SK-N-SH (cell line): ENCODE results near the gene PGAP3. TPM values are rescaled to one million over a fixed set of nuclear protein-coding genes. Genes with fewer than 3 reads are reported as not detected.

Source experiments
- CTCF ChIA-PET: fragments of 300-600, 350-600 bp; formaldehyde crosslinking; extraction: SDS; loops from one replicate; lab custom pipeline; 2021; lab: Yijun Ruan, JAX
- POLR2A ChIA-PET: fragments of 350-600 bp; sonication (Branson Sonifier 250); formaldehyde crosslinking; extraction: SDS; loops from one replicate; lab custom pipeline; 2020; ENCODE audit warnings: antibody characterized with exemption, inconsistent platforms; lab: Yijun Ruan, JAX
- DNase-seq: peaks from one replicate; pipeline ENCODE4 v3.0.0; 2012
- H2AFZ ChIP-seq: fragments of 200-600 bp; sonication (generic); 2 replicates; pipeline ENCODE4 v1.8.1; 2016; ENCODE audit warnings: antibody characterized with exemption, mild to moderate bottlenecking, low read depth
- H3F3A ChIP-seq: fragments of 200-600 bp; sonication (generic); replicated peaks from 2 replicates; pipeline ENCODE3; 2016; ENCODE audit warnings: antibody characterized with exemption, mild to moderate bottlenecking; ENCODE audit not compliant: insufficient read depth
- H3K27ac ChIP-seq, 2 experiments: fragments of 200-500 bp in 1 of 2; fragments of 200-600 bp in 1 of 2; sonication (Bioruptor generic) in 1 of 2; sonication (generic), shearing (Covaris generic) in 1 of 2; 2 replicates each; pipeline versions ENCODE4 v1.5.1 to v1.6.1; 2014 to 2016; ENCODE audit warnings: low read depth in 2 of 2, inconsistent platforms in 1 of 2, low read length in 1 of 2, mild to moderate bottlenecking in 1 of 2, mixed read lengths in 1 of 2
- H3K27me3 ChIP-seq: fragments of 200-600 bp; sonication (generic), shearing (Covaris generic); 2 replicates; pipeline ENCODE4 v1.6.1; 2016; ENCODE audit warnings: mixed run types; ENCODE audit not compliant: insufficient read depth
- H3K36me3 ChIP-seq, 2 experiments: fragments of 200-500 bp in 1 of 2; fragments of 200-600 bp in 1 of 2; sonication (Bioruptor generic) in 1 of 2; sonication (generic) in 1 of 2; replicated peaks in 1 of 2; 2 replicates each; pipeline versions ENCODE3 to v1.5.1; 2014 to 2016; ENCODE audit warnings: low read length in 1 of 2, mild to moderate bottlenecking in 1 of 2; ENCODE audit not compliant: insufficient read depth in 2 of 2, control insufficient read depth in 1 of 2
- H3K4me1 ChIP-seq, 2 experiments: fragments of 200-500 bp in 1 of 2; fragments of 200-600 bp in 1 of 2; sonication (Bioruptor generic) in 1 of 2; sonication (generic), shearing (Covaris generic) in 1 of 2; 2 replicates each; pipeline versions ENCODE4 v1.5.1 to v1.6.1; 2014 to 2016; ENCODE audit warnings: low read depth in 1 of 2, low read length in 1 of 2, mixed run types in 1 of 2; ENCODE audit not compliant: insufficient read depth in 2 of 2, control insufficient read depth in 1 of 2
- H3K4me2 ChIP-seq: fragments of 200-600 bp; sonication (generic), shearing (Covaris generic); 2 replicates; pipeline ENCODE4 v1.6.1; 2017; ENCODE audit warnings: mixed run types
- H3K4me3 ChIP-seq, 2 experiments: fragments of 200-500 bp in 1 of 2; fragments of 200-600 bp in 1 of 2; sonication (Bioruptor generic) in 1 of 2; sonication (generic), shearing (Covaris generic) in 1 of 2; 2 replicates each; pipeline versions ENCODE4 v1.5.1 to v1.8.1; 2014 to 2016; ENCODE audit warnings: low read depth in 2 of 2, inconsistent platforms in 1 of 2, low read length in 1 of 2, mild to moderate bottlenecking in 1 of 2, mixed read lengths in 1 of 2, moderate library complexity in 1 of 2
- H3K79me2 ChIP-seq: fragments of 200-600 bp; sonication (generic); 2 replicates; pipeline ENCODE4 v1.8.1; 2017; ENCODE audit warnings: mild to moderate bottlenecking; ENCODE audit not compliant: insufficient read depth
- H3K9ac ChIP-seq: fragments of 200-600 bp; sonication (generic); 2 replicates; pipeline ENCODE4 v1.6.1; 2017; ENCODE audit warnings: mixed run types
- H3K9me2 ChIP-seq: fragments of 200-600 bp; sonication (generic); 2 replicates; pipeline ENCODE4 v1.6.1; 2017; ENCODE audit warnings: mixed run types
- H3K9me3 ChIP-seq: fragments of 200-600 bp; sonication (generic); 2 replicates; pipeline ENCODE4 v1.6.1; 2017; ENCODE audit warnings: mixed run types, mild to moderate bottlenecking, moderate library complexity
- H4K20me1 ChIP-seq: fragments of 200-600 bp; sonication (generic); 2 replicates; pipeline ENCODE4 v1.6.1; 2017; ENCODE audit warnings: mild to moderate bottlenecking, mixed run types; ENCODE audit not compliant: insufficient read depth
- EP300 ChIP-seq, 2 experiments: IDR thresholded peaks; 2 replicates each; pipeline versions ENCODE4 v1.4.0 to v1.6.1; 2012; ENCODE audit warnings: borderline replicate concordance in 1 of 2, low read depth in 1 of 2, low read length in 1 of 2
- EZH2phosphoT487 ChIP-seq: fragments of 200-600 bp; sonication (generic); IDR thresholded peaks from 2 replicates; pipeline ENCODE4 v1.6.1; 2017; ENCODE audit warnings: low read depth, mixed run types, mild to moderate bottlenecking, antibody characterized with exemption, moderate library complexity, borderline replicate concordance
- FOXJ3 ChIP-seq: sonication (generic); formaldehyde crosslinking; IDR thresholded peaks from 2 replicates; pipeline ENCODE4 v1.5.1; 2020; ENCODE audit warnings: mild to moderate bottlenecking, missing genetic modification reagents
- JUND ChIP-seq: IDR thresholded peaks from 2 replicates; pipeline ENCODE4 v1.4.0; 2012
- MEF2A ChIP-seq: IDR thresholded peaks from 2 replicates; pipeline ENCODE4 v1.4.0; 2012; ENCODE audit warnings: low read depth, borderline replicate concordance
- MXI1 ChIP-seq: IDR thresholded peaks from 2 replicates; pipeline ENCODE4 v1.6.1; 2012; ENCODE audit warnings: mild to moderate bottlenecking, low read depth, low read length, improper control_type of control experiment
- NFIC ChIP-seq: IDR thresholded peaks from 2 replicates; pipeline ENCODE4 v1.4.0; 2012; ENCODE audit warnings: borderline replicate concordance
- RAD21 ChIP-seq: IDR thresholded peaks from 2 replicates; pipeline ENCODE4 v1.6.1; 2012; ENCODE audit warnings: mild to moderate bottlenecking, low read length
- RFX5 ChIP-seq: IDR thresholded peaks from 2 replicates; pipeline ENCODE4 v1.6.1; 2012; ENCODE audit warnings: mild to moderate bottlenecking, improper control_type of control experiment, low read length
- RXRA ChIP-seq: IDR thresholded peaks from 2 replicates; pipeline ENCODE4 v1.4.0; 2012; ENCODE audit warnings: low read depth, mild to moderate bottlenecking, borderline replicate concordance
- SMC3 ChIP-seq: IDR thresholded peaks from 2 replicates; pipeline ENCODE4 v1.6.1; 2012; ENCODE audit warnings: low read depth, low read length, improper control_type of control experiment
- TAF1 ChIP-seq: IDR thresholded peaks from 2 replicates; pipeline ENCODE4 v1.6.1; 2012; ENCODE audit warnings: low read depth, mild to moderate bottlenecking, low read length, moderate library complexity, borderline replicate concordance
- TEAD4 ChIP-seq: IDR thresholded peaks from 2 replicates; pipeline ENCODE4 v1.4.0; 2012; ENCODE audit warnings: mild to moderate bottlenecking, borderline replicate concordance; ENCODE audit not compliant: insufficient read depth
- WGBS: methylation state at CpG from one replicate; pipeline ENCODE4 v1.1.6; 2017; ENCODE audit warnings: low lambda C conversion rate; 5-methylcytosine and 5-hydroxymethylcytosine counted together
- polyA plus RNA-seq, 3 experiments: library from polyadenylated mRNA; depleted of rRNA; stranded (reverse); fragments of >200 nt; gene quantifications; 2 replicates each; pipeline ENCODE4 v1.2.3, GENCODE V29; 2012
- TF ChIP-seq, protein P1 (sequence below): fragments of 150-350 bp; IDR thresholded peaks from 2 replicates; pipeline ENCODE4 v1.6.1; 2017; ENCODE audit warnings: antibody characterized with exemption, low read length, low read depth, borderline replicate concordance
- TF ChIP-seq, protein P2 (sequence below): IDR thresholded peaks from 2 replicates; pipeline ENCODE4 v1.4.0; 2012; ENCODE audit warnings: low read depth, borderline replicate concordance
- TF ChIP-seq, protein P3 (sequence below): fragments of 150-350 bp; IDR thresholded peaks from 2 replicates; pipeline ENCODE4 v1.6.1; 2016; ENCODE audit warnings: mild to moderate bottlenecking, low read depth, low read length
- TF ChIP-seq, protein P4 (sequence below): fragments of 200-600 bp; sonication (generic); IDR thresholded peaks from 2 replicates; pipeline ENCODE4 v1.6.1; 2017; ENCODE audit warnings: antibody characterized with exemption, mild to moderate bottlenecking, moderate library complexity

Gene PGAP3
- polyA plus RNA-seq, 1 of the 3 experiments (the other 2 are of a cell fraction), result 20.9 TPM

DNA sequence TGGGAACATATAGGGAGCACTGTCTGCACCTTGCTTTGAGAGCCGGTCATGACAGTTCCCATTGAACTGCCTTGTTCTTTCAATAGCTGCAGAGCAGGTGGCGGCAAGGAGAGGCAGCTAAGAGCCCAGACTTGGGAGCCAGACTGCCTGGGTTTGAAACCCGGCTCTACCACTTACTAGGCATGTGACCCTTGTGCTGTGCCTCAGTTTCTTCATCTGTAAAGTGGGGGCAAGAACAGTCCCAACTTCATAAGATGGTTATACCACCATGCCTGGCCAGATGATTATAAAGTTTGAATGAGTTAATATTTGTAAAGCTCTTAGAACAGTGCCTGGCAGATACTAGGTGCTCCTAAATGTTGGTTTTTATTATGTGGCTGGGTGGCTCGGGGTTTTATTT lies 26.4 kb upstream of the PGAP3 start:
- H3K9me3 ChIP-seq, result no peaks in the 10 kb centered on the region
- no peak overlapping the region for H3K27ac ChIP-seq
- H3K4me1 ChIP-seq, result no peaks in the 10 kb centered on the region
- DNase-seq, result no peak
- no peak overlapping the region for H3K4me3 ChIP-seq
- no peaks in the 10 kb centered on the region for H3K79me2 ChIP-seq
- no peak for TF ChIP-seq TEAD4
- TF ChIP-seq MEF2A, result no peak
- TF ChIP-seq, protein P1, sequence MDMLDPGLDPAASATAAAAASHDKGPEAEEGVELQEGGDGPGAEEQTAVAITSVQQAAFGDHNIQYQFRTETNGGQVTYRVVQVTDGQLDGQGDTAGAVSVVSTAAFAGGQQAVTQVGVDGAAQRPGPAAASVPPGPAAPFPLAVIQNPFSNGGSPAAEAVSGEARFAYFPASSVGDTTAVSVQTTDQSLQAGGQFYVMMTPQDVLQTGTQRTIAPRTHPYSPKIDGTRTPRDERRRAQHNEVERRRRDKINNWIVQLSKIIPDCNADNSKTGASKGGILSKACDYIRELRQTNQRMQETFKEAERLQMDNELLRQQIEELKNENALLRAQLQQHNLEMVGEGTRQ, result no peak
- TF ChIP-seq FOXJ3 (CRISPR knock-in tag), result no peak
- TF ChIP-seq JUND, result no peak
- TF ChIP-seq, protein P2, sequence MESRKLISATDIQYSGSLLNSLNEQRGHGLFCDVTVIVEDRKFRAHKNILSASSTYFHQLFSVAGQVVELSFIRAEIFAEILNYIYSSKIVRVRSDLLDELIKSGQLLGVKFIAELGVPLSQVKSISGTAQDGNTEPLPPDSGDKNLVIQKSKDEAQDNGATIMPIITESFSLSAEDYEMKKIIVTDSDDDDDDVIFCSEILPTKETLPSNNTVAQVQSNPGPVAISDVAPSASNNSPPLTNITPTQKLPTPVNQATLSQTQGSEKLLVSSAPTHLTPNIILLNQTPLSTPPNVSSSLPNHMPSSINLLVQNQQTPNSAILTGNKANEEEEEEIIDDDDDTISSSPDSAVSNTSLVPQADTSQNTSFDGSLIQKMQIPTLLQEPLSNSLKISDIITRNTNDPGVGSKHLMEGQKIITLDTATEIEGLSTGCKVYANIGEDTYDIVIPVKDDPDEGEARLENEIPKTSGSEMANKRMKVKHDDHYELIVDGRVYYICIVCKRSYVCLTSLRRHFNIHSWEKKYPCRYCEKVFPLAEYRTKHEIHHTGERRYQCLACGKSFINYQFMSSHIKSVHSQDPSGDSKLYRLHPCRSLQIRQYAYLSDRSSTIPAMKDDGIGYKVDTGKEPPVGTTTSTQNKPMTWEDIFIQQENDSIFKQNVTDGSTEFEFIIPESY, result no peak
- TF ChIP-seq RFX5, result no peak
- no peak for TF ChIP-seq RAD21
- no peak for TF ChIP-seq EP300 (IDR thresholded peaks at IDR 0.05; ENCODE audit: borderline replicate concordance in 1 of 2, low read depth in 1 of 2, low read length in 1 of 2)
- no peak for TF ChIP-seq SMC3
- TF ChIP-seq, protein P3, sequence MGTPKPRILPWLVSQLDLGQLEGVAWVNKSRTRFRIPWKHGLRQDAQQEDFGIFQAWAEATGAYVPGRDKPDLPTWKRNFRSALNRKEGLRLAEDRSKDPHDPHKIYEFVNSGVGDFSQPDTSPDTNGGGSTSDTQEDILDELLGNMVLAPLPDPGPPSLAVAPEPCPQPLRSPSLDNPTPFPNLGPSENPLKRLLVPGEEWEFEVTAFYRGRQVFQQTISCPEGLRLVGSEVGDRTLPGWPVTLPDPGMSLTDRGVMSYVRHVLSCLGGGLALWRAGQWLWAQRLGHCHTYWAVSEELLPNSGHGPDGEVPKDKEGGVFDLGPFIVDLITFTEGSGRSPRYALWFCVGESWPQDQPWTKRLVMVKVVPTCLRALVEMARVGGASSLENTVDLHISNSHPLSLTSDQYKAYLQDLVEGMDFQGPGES, result no peak
- no peak for TF ChIP-seq EZH2phosphoT487
- TF ChIP-seq TAF1, result no peak
- TF ChIP-seq MXI1, result no peak
- H3K27me3 ChIP-seq, result no peaks in the 10 kb centered on the region; the same call in 1 of the 2 replicates
- H3F3A ChIP-seq, result no peaks in the 10 kb centered on the region
- H3K4me2 ChIP-seq, result no peak overlapping the region
- CTCF ChIA-PET, result interaction anchor here (1.5 kb wide), 1 partner anchor 93 kb away, joined by 4 read pairs; no protein-coding TSS in a partner anchor
- 47% methylated on average over 4 of the region's 4 CpGs for WGBS
- no peak overlapping the region for H3K9ac ChIP-seq
- H3K36me3 ChIP-seq, result no peaks in the 10 kb centered on the region
- no peaks in the 10 kb centered on the region for H4K20me1 ChIP-seq
- H2AFZ ChIP-seq, result no peak overlapping the region
- no peaks in the 10 kb centered on the region for H3K9me2 ChIP-seq
- POLR2A ChIA-PET, result no interaction called here

DNA sequence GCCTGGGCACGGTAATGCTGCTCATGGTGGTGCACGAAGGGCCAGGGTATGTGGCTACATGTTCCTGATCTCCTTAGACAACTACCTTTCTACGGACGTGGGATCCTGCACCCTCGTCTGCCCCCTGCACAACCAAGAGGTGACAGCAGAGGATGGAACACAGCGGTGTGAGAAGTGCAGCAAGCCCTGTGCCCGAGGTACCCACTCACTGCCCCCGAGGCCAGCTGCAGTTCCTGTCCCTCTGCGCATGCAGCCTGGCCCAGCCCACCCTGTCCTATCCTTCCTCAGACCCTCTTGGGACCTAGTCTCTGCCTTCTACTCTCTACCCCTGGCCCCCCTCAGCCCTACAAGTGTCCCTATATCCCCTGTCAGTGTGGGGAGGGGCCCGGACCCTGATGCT lies 24.0 kb upstream of the PGAP3 start:
- H3K4me3 ChIP-seq, result no peak overlapping the region
- TF ChIP-seq, protein P4, sequence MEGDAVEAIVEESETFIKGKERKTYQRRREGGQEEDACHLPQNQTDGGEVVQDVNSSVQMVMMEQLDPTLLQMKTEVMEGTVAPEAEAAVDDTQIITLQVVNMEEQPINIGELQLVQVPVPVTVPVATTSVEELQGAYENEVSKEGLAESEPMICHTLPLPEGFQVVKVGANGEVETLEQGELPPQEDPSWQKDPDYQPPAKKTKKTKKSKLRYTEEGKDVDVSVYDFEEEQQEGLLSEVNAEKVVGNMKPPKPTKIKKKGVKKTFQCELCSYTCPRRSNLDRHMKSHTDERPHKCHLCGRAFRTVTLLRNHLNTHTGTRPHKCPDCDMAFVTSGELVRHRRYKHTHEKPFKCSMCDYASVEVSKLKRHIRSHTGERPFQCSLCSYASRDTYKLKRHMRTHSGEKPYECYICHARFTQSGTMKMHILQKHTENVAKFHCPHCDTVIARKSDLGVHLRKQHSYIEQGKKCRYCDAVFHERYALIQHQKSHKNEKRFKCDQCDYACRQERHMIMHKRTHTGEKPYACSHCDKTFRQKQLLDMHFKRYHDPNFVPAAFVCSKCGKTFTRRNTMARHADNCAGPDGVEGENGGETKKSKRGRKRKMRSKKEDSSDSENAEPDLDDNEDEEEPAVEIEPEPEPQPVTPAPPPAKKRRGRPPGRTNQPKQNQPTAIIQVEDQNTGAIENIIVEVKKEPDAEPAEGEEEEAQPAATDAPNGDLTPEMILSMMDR, result no peak
- TF ChIP-seq, protein P3, result no peak
- no peak for TF ChIP-seq RXRA
- TF ChIP-seq NFIC, result no peak
- TF ChIP-seq, protein P2, result no peak
- H3K27me3 ChIP-seq, result no peaks in the 10 kb centered on the region; the same call in 1 of the 2 replicates
- no peaks in the 10 kb centered on the region for H3K79me2 ChIP-seq
- H3K36me3 ChIP-seq, result no peaks in the 10 kb centered on the region
- no peak for DNase-seq
- no peak overlapping the region for H2AFZ ChIP-seq
- H3K9me2 ChIP-seq, result no peaks in the 10 kb centered on the region
- no peak overlapping the region for H3K9ac ChIP-seq
- no peaks in the 10 kb centered on the region for H4K20me1 ChIP-seq
- no peaks in the 10 kb centered on the region for H3F3A ChIP-seq
- H3K4me2 ChIP-seq, result no peak overlapping the region
- WGBS, result 79% methylated on average over 10 of the region's 10 CpGs
- ChIA-PET POLR2A (interaction anchor here (1.6 kb wide), 1 partner anchor 18 kb away, joined by 3 read pairs; no protein-coding TSS in a partner anchor), CTCF (no interaction called here)
- H3K4me1 ChIP-seq, result no peaks in the 10 kb centered on the region
- H3K27ac ChIP-seq, result no peak overlapping the region
- no peaks in the 10 kb centered on the region for H3K9me3 ChIP-seq
